Lower leg skin (tissue), 4 donors: ENCODE results near the gene RASAL3. TPM values are rescaled to one million over a fixed set of nuclear protein-coding genes. Genes with fewer than 3 reads are reported as not detected.
"Not testable (repeated sequence)": the region's sequence is repeated elsewhere in the genome, so short reads cannot be mapped to it uniquely, and the experiment has no call there.

Source experiments
- DNase-seq, 2 donors: peaks; one replicate each; pipeline ENCODE4 v3.0.0-alpha.2; 2019; ENCODE audit warnings: low spot score in 2 of 2
- H3K4me3 ChIP-seq: fragments of 200-600 bp; sonication (generic); 2 replicates; pipeline ENCODE4 v1.5.1; 2017; ENCODE audit warnings: mild to moderate bottlenecking, low read depth; ENCODE audit not compliant: poor library complexity, severe bottlenecking
- POLR2A ChIP-seq, 2 donors: fragments of 450-650 bp; IDR thresholded peaks; one replicate each; pipeline ENCODE4 v1.6.1; 2016 to 2017; ENCODE audit warnings: antibody characterized with exemption in 2 of 2, mild to moderate bottlenecking in 1 of 2, moderate library complexity in 1 of 2
- WGBS, 2 donors: methylation state at CpG; one replicate each; pipeline ENCODE4 v1.1.5; 2018; 5-methylcytosine and 5-hydroxymethylcytosine counted together
- intact Hi-C: fragments of 100-400 bp; cut with DNase I; formaldehyde crosslinking; loops from one replicate; pipeline ENCODE4 v1.15.0; 2023; ENCODE audit warnings: low total_unique reads
- total RNA-seq, 4 donors: library from RNA; depleted of rRNA; stranded (reverse); fragments of >200 nt; gene quantifications; one replicate each; pipeline ENCODE4 v1.1.0, GENCODE V29; 2016
- TF ChIP-seq, protein P1 (sequence below), 3 donors: fragments of 450-650 bp; IDR thresholded peaks; one replicate each; pipeline ENCODE4 v1.5.1; 2016; ENCODE audit warnings: antibody characterized with exemption in 3 of 3, mild to moderate bottlenecking in 3 of 3, moderate library complexity in 2 of 3

Gene RASAL3
- total RNA-seq, 4 donors from 2014 or later = 0.17 to 2.1 (median 1.5) TPM

DNA sequence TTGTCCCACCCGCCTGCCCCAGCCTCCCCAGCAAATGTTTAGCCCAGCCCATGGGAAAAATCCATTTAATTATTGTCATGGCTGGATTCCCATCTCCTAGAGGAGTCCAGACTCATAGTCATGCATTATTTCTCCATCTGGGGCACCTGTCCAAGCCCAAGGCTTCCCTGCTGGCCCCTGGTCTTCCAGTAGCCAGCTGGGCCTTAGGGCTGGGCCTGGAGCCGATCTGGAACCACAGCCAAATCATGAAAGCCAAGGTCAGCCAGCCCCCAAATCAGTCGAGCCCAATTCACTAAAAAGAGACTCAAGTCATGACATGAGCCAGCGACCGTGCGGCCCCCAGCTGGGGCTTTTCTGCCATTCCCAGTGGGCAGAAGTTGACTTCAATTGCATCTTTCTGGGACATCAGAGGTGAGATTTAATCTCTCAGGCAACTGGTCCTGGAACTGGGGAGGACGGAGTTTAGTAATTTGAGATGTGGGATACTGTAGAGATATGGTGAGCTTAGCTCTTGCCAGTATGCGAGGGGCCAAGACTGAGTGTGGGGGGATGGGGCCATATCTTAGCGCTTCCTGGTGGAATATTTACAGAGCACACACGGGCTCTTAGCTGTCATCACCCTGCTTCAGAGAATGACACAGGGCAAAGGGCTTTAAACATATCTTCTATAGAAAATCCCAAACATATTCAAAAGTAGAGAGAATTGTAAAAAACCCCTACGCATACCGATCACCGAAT, 24.3 kb upstream of the RASAL3 start:
- 74 to 75% methylated on average over 13 of the region's 13 CpGs for WGBS, 2 donors
- H3K4me3 ChIP-seq = no peak overlapping the region
- TF ChIP-seq, protein P1, sequence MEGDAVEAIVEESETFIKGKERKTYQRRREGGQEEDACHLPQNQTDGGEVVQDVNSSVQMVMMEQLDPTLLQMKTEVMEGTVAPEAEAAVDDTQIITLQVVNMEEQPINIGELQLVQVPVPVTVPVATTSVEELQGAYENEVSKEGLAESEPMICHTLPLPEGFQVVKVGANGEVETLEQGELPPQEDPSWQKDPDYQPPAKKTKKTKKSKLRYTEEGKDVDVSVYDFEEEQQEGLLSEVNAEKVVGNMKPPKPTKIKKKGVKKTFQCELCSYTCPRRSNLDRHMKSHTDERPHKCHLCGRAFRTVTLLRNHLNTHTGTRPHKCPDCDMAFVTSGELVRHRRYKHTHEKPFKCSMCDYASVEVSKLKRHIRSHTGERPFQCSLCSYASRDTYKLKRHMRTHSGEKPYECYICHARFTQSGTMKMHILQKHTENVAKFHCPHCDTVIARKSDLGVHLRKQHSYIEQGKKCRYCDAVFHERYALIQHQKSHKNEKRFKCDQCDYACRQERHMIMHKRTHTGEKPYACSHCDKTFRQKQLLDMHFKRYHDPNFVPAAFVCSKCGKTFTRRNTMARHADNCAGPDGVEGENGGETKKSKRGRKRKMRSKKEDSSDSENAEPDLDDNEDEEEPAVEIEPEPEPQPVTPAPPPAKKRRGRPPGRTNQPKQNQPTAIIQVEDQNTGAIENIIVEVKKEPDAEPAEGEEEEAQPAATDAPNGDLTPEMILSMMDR (IDR thresholded peaks at IDR 0.05) = no peak
- intact Hi-C loops = no loop called here
- DNase-seq = no peak

GRCh38 chr19:15487038-15487437, 22.7 kb upstream of the RASAL3 start:
- intact Hi-C loops = no loop called here
- no peak for DNase-seq
- TF ChIP-seq, protein P1 (IDR thresholded peaks at IDR 0.05) = no peak
- TF ChIP-seq POLR2A (IDR thresholded peaks at IDR 0.05) = no peak
- H3K4me3 ChIP-seq = no peak overlapping the region
- WGBS, 2 donors = 88 to 91% methylated on average over 4 of the region's 4 CpGs

- DNase-seq, intact Hi-C loops, H3K4me3 ChIP-seq: not testable (repeated sequence)
- WGBS, 2 donors = 71% methylated on average over 5 of the region's 5 CpGs
Observed at GRCh38 chr19:15485768-15486167, 21.4 kb upstream of the RASAL3 start.

DNA sequence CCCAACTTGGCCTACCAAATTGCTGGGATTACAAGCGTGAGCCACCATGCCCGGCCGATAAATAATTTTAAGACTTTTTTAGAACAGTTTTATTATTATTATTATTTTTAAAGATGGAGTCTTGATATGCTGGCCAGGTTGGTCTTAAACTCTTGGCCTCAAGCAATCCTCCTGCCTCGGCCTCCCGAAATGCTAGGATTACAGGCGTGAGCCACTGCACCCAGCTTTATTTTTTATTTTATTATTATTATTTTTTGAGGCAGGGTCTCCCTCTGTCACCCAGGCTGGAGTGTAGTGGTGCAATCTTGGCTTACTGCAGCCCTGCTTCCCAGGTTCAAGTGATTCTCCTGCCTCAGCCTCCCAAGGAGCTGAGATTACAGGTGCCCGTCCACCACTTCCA, 16.7 kb upstream of the RASAL3 start:
- DNase-seq, intact Hi-C loops, H3K4me3 ChIP-seq: not testable (repeated sequence)
- 89 to 98% methylated on average over 7 of the region's 7 CpGs for WGBS, 2 donors

- intact Hi-C loops = loop anchor here (10.0 kb wide), 1 partner anchor 75 kb away; no protein-coding TSS in a partner anchor
- TF ChIP-seq, protein P1 (IDR thresholded peaks at IDR 0.05) = no peak
- no peak for TF ChIP-seq POLR2A (IDR thresholded peaks at IDR 0.05)
- DNase-seq = no peak
- H3K4me3 ChIP-seq = no peak within 1 kb of the TSS
- 55 to 71% methylated on average over 13 to 16 of the region's 16 CpGs for WGBS, 2 donors
Observed at GRCh38 chr19:15479391-15480345, 15.3 kb upstream of the RASAL3 start, which contains the start of gene PGLYRP2. PGLYRP2 (minus strand) TSS chr19:15479501; CDS start chr19:15479371, 130 bp downstream.

- no peak for TF ChIP-seq POLR2A (IDR thresholded peaks at IDR 0.05)
- TF ChIP-seq, protein P1 (IDR thresholded peaks at IDR 0.05) = no peak
- H3K4me3 ChIP-seq = no peak overlapping the region
- DNase-seq = no peak
- WGBS, 2 donors = 81% methylated on average over 5 of the region's 5 CpGs
- intact Hi-C loops = loop anchor here (10.0 kb wide), 1 partner anchor 78 kb away; no protein-coding TSS in a partner anchor
Observed at GRCh38 chr19:15476325-15476724, 12.0 kb upstream of the RASAL3 start.
